CD4-positive, alpha-beta memory T cell (primary cell): ENCODE data around the gene ERC2. TPM values are rescaled to one million over a fixed set of nuclear protein-coding genes. Genes with fewer than 3 reads are reported as not detected.

Experiments
- CTCF ChIA-PET: fragments of 350-600 bp; sonication (Branson Sonifier 250); formaldehyde crosslinking; loops from one replicate; lab custom pipeline; 2021; ENCODE audit warnings: inconsistent platforms; ENCODE audit not compliant: partially characterized antibody; lab: Charles Lee
- POLR2A ChIA-PET: fragments of 350-600 bp; sonication (Branson Sonifier 250); formaldehyde crosslinking; loops from one replicate; lab custom pipeline; 2021; ENCODE audit not compliant: partially characterized antibody; lab: Charles Lee
- DNase-seq, 5 donors: peaks; one replicate each; pipeline versions ENCODE4 v3.0.0 to v3.0.0-alpha.2; 2020 to 2022; ENCODE audit warnings: mixed read lengths in 1 of 5
- H3K27ac ChIP-seq: one replicate; pipeline ENCODE4 v1.7.0; 2013; ENCODE audit warnings: low read depth, low read length
- H3K27me3 ChIP-seq: 2 replicates; pipeline ENCODE4 v1.7.0; 2013; ENCODE audit warnings: mild to moderate bottlenecking, low read length, moderate library complexity; ENCODE audit not compliant: insufficient read depth
- H3K36me3 ChIP-seq: 2 replicates; pipeline ENCODE4 v1.7.0; 2013; ENCODE audit warnings: mild to moderate bottlenecking, low read length, moderate library complexity; ENCODE audit not compliant: insufficient read depth
- H3K4me1 ChIP-seq: 2 replicates; pipeline ENCODE4 v1.7.0; 2013; ENCODE audit warnings: mild to moderate bottlenecking, low read length, moderate library complexity; ENCODE audit not compliant: insufficient read depth
- H3K4me3 ChIP-seq, 2 donors: one replicate each; pipeline ENCODE4 v1.7.0; 2013; ENCODE audit warnings: low read length in 2 of 2, mild to moderate bottlenecking in 1 of 2
- H3K9me3 ChIP-seq, 2 donors: one replicate each; pipeline ENCODE4 v1.7.0; 2013; ENCODE audit warnings: low read length in 2 of 2, control low read depth in 1 of 2; ENCODE audit not compliant: control insufficient read depth in 1 of 2
- H3K27ac Mint-ChIP-seq, 7 donors: one replicate each; pipeline ENCODE4 v1.8.0; 2020 to 2021; ENCODE audit warnings: mixed read lengths in 7 of 7, mild to moderate bottlenecking in 6 of 7, inconsistent platforms in 3 of 7, moderate library complexity in 3 of 7
- H3K27me3 Mint-ChIP-seq, 2 donors: one replicate each; pipeline ENCODE4 v1.8.0; 2020 to 2021; ENCODE audit warnings: mixed read lengths in 2 of 2
- H3K36me3 Mint-ChIP-seq, 2 donors: one replicate each; pipeline ENCODE4 v1.8.0; 2020 to 2021; ENCODE audit warnings: mixed read lengths in 2 of 2, inconsistent platforms in 1 of 2, mild to moderate bottlenecking in 1 of 2
- H3K4me1 Mint-ChIP-seq, 4 donors: one replicate each; pipeline ENCODE4 v1.8.0; 2020 to 2021; ENCODE audit warnings: mixed read lengths in 4 of 4, mild to moderate bottlenecking in 1 of 4
- H3K4me3 Mint-ChIP-seq, 8 donors: one replicate each; pipeline ENCODE4 v1.8.0; 2020 to 2021; ENCODE audit warnings: mixed read lengths in 8 of 8, mild to moderate bottlenecking in 7 of 8, moderate library complexity in 6 of 8, inconsistent platforms in 3 of 8
- H3K9me3 Mint-ChIP-seq, 8 donors: one replicate each; pipeline ENCODE4 v1.8.0; 2020 to 2021; ENCODE audit warnings: mixed read lengths in 8 of 8, mild to moderate bottlenecking in 5 of 8, inconsistent platforms in 3 of 8, moderate library complexity in 1 of 8
- intact Hi-C: fragments of 100-400 bp; cut with micrococcal nuclease; formaldehyde crosslinking; loops from one replicate; pipeline ENCODE4 v1.15.1; 2023
- polyA plus RNA-seq, 2 donors: library from polyadenylated mRNA; unstranded; fragments of 300-500 nt; fragmentation: Illumina TruSeq; gene quantifications; one replicate each; pipeline ENCODE4 v1.2.3, GENCODE V29; 2021
- total RNA-seq, 2 experiments: library from RNA; stranded (reverse); gene quantifications; one replicate each; pipeline ENCODE4 v1.2.3, GENCODE V29; 2021

ERC2 gene
- total and polyA plus RNA-seq, 4 experiments from 2014 or later = not detected

- no peaks in the 10 kb centered on the region for H3K4me1 ChIP-seq
- no peaks in the 10 kb centered on the region for H3K4me1 Mint-ChIP-seq
- no peak overlapping the region for H3K27ac Mint-ChIP-seq
- no peaks in the 10 kb centered on the region for H3K27me3 ChIP-seq
- no peaks in the 10 kb centered on the region for H3K36me3 Mint-ChIP-seq
- peaks cover 0 to 7% (median 0%) of the 10 kb centered on the region in 8 donors for H3K9me3 Mint-ChIP-seq
- intact Hi-C loops = no loop called here
- CTCF ChIA-PET = no interaction called here
- no peak overlapping the region for H3K27ac ChIP-seq
- POLR2A ChIA-PET = no interaction called here
- H3K4me3 ChIP-seq = no peak overlapping the region
- H3K36me3 ChIP-seq = no peaks in the 10 kb centered on the region
- H3K9me3 ChIP-seq = no peaks in the 10 kb centered on the region
- peaks cover 2 to 4% of the 10 kb centered on the region in 2 donors for H3K27me3 Mint-ChIP-seq
- no peak overlapping the region for H3K4me3 Mint-ChIP-seq
- DNase-seq = no peak
These were observed 884.2 kb downstream of the ERC2 start for GRCh38 chr3:55584030-55584429.

DNA sequence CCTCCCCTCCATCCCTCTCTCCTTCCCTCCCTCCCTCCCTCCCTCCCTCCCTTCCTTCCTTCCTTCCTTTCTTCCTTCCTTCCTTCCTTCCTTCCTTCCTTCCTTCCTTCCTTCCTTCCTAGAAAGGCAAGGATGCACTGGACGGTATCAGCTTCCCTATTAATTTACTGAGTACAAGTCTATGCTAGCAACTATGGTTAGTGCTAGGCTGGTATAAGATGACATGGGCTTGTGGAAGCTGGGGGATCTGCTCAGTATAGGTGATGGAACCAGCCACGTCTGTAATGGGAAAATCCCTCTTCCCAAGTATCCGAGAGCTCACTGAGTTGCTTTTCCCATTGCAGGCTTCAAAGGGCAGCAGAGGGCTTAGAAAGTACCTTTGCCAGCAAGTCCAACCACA, 884.8 kb downstream of the ERC2 start:
- H3K9me3 Mint-ChIP-seq = peaks cover 0 to 7% (median 2%) of the 10 kb centered on the region in 8 donors
- Histone ChIP-seq H3K36me3 (no peaks in the 10 kb centered on the region), H3K27ac (no peak overlapping the region), H3K4me3 (no peak overlapping the region), H3K4me1 (no peaks in the 10 kb centered on the region), H3K9me3 (no peaks in the 10 kb centered on the region), H3K27me3 (no peaks in the 10 kb centered on the region)
- H3K36me3 Mint-ChIP-seq = no peaks in the 10 kb centered on the region
- H3K27me3 Mint-ChIP-seq = peaks cover 0 to 4% of the 10 kb centered on the region in 2 donors
- no peak overlapping the region for H3K27ac Mint-ChIP-seq
- H3K4me1 Mint-ChIP-seq = no peaks in the 10 kb centered on the region
- H3K4me3 Mint-ChIP-seq = no peak overlapping the region
- POLR2A ChIA-PET = no interaction called here
- no peak for DNase-seq
- intact Hi-C loops = no loop called here
- CTCF ChIA-PET = no interaction called here

GRCh38 chr3:55579496-55579895, 888.8 kb downstream of the ERC2 start:
- Mint-ChIP-seq H3K27me3 (peaks cover 0 to 2% of the 10 kb centered on the region in 2 donors), H3K4me1 (no peaks in the 10 kb centered on the region), H3K4me3 (no peak overlapping the region), H3K9me3 (peaks cover 0 to 8% (median under 1%) of the 10 kb centered on the region in 8 donors), H3K27ac (no peak overlapping the region), H3K36me3 (no peaks in the 10 kb centered on the region)
- Histone ChIP-seq H3K4me3 (no peak overlapping the region), H3K9me3 (no peaks in the 10 kb centered on the region), H3K27me3 (no peaks in the 10 kb centered on the region), H3K36me3 (no peaks in the 10 kb centered on the region), H3K4me1 (no peaks in the 10 kb centered on the region), H3K27ac (no peak overlapping the region)
- CTCF ChIA-PET = no interaction called here
- intact Hi-C loops = no loop called here
- no peak for DNase-seq
- POLR2A ChIA-PET = no interaction called here

DNA sequence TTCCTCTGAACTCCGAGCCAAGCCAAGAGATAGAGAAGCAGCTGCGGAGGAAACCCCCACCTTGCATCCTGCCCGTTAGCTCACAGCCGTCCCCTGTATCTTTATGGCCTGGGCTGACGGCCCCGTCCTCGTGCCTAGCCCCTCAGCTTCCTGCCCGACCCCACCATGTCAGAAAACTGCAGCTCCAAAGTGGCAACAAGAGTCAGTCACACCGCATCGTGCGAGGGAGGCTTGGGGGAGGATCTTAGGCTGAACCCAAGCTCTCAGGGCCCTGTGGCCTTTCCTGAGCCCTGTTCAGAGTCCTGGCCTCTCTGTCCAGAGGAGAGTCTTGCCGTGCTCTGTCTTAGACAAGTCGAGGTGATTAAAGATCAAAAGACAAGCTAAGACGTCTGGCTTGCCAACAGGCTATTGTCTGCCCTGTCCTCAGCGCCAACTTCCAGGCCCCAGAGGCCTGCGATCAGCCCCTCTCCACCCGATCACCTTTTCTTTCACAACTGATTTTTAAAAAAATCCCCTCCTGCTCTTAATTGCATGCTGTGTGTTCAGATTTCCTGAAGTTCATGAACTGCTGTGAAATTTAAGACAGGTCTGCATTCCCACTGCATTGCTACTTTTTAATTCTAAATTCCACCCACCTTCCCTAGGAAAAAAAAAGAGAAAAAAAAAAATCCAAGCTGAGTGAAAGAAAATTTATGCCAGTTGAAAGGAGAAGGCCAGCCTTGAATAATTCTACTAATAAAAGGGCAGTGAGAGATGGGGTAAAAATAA, 891.5 kb downstream of the ERC2 start:
- Mint-ChIP-seq H3K9me3 (peaks cover 0 to 8% (median under 1%) of the 10 kb centered on the region in 8 donors), H3K27me3 (peaks cover 0 to 2% of the 10 kb centered on the region in 2 donors), H3K36me3 (no peaks in the 10 kb centered on the region), H3K27ac (no peak overlapping the region), H3K4me1 (no peaks in the 10 kb centered on the region), H3K4me3 (no peak overlapping the region)
- no peak overlapping the region for H3K27ac ChIP-seq
- no peaks in the 10 kb centered on the region for H3K27me3 ChIP-seq
- CTCF ChIA-PET = no interaction called here
- POLR2A ChIA-PET = no interaction called here
- no peaks in the 10 kb centered on the region for H3K36me3 ChIP-seq
- intact Hi-C loops = no loop called here
- no peak for DNase-seq
- H3K9me3 ChIP-seq = no peaks in the 10 kb centered on the region
- no peak overlapping the region for H3K4me3 ChIP-seq
- no peaks in the 10 kb centered on the region for H3K4me1 ChIP-seq

DNA sequence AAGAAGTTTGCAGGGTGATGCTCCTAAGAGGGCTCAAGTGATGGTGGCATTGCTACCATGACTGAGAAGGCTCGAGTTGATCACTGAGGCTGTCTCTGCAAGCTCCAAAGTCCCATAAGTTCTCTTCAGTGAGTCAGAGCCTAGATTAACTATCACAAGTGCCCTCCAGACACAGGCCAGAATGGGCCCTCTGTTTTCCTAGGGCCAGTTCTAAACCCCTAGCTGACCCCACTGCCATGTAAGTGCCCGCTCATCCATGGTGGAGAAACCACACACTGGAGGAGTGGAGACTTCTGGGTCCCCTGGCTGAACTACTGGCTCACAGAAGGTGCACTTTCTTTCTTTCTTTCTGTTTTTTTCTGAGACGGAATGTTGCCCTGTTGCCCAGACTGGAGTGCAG, 893.6 kb downstream of the ERC2 start:
- ChIA-PET CTCF (no interaction called here), POLR2A (no interaction called here)
- Histone ChIP-seq H3K36me3 (no peaks in the 10 kb centered on the region), H3K27me3 (no peaks in the 10 kb centered on the region), H3K4me3 (no peak overlapping the region), H3K4me1 (no peaks in the 10 kb centered on the region), H3K9me3 (no peaks in the 10 kb centered on the region), H3K27ac (no peak overlapping the region)
- no peaks in the 10 kb centered on the region for H3K4me1 Mint-ChIP-seq
- no peak overlapping the region for H3K4me3 Mint-ChIP-seq
- H3K36me3 Mint-ChIP-seq = no peaks in the 10 kb centered on the region
- H3K27ac Mint-ChIP-seq = no peak overlapping the region
- H3K9me3 Mint-ChIP-seq = peaks cover 0 to 8% (median 2%) of the 10 kb centered on the region in 8 donors
- intact Hi-C loops = no loop called here
- no peak for DNase-seq
- H3K27me3 Mint-ChIP-seq = peaks cover 0 to 2% of the 10 kb centered on the region in 2 donors

- Mint-ChIP-seq H3K4me1 (no peaks in the 10 kb centered on the region), H3K27ac (no peak overlapping the region), H3K27me3 (peaks cover 0 to 1% of the 10 kb centered on the region in 2 donors), H3K9me3 (peaks cover 0 to 4% (median 0%) of the 10 kb centered on the region in 8 donors), H3K4me3 (no peak overlapping the region), H3K36me3 (no peaks in the 10 kb centered on the region)
- Histone ChIP-seq H3K4me1 (no peaks in the 10 kb centered on the region), H3K36me3 (no peaks in the 10 kb centered on the region), H3K9me3 (no peaks in the 10 kb centered on the region), H3K27me3 (no peaks in the 10 kb centered on the region), H3K27ac (no peak overlapping the region), H3K4me3 (no peak overlapping the region)
- intact Hi-C loops = no loop called here
- ChIA-PET POLR2A (no interaction called here), CTCF (no interaction called here)
- DNase-seq = no peak
These were observed 895.5 kb downstream of the ERC2 start for GRCh38 chr3:55572816-55573215.

GRCh38 chr3:55571913-55572312, 896.4 kb downstream of the ERC2 start:
- H3K27ac Mint-ChIP-seq = no peak overlapping the region
- H3K27ac ChIP-seq = no peak overlapping the region
- H3K9me3 ChIP-seq = no peaks in the 10 kb centered on the region
- no peak overlapping the region for H3K4me3 ChIP-seq
- DNase-seq = no peak
- H3K4me3 Mint-ChIP-seq = no peak overlapping the region
- H3K4me1 Mint-ChIP-seq = no peaks in the 10 kb centered on the region
- CTCF ChIA-PET = no interaction called here
- H3K9me3 Mint-ChIP-seq = peaks cover 0 to 5% (median 2%) of the 10 kb centered on the region in 8 donors
- POLR2A ChIA-PET = no interaction called here
- intact Hi-C loops = no loop called here
- H3K27me3 ChIP-seq = no peaks in the 10 kb centered on the region
- H3K36me3 ChIP-seq = no peaks in the 10 kb centered on the region
- H3K4me1 ChIP-seq = no peaks in the 10 kb centered on the region
- no peaks in the 10 kb centered on the region for H3K36me3 Mint-ChIP-seq
- H3K27me3 Mint-ChIP-seq = peaks cover 0 to 1% of the 10 kb centered on the region in 2 donors
